ENCODE results near the gene ABLIM3. TPM values are rescaled to one million over a fixed set of nuclear protein-coding genes. Genes with fewer than 3 reads are reported as not detected.
A peak's percentile ranks its signal among the peaks of the same experiment; 100 is the strongest.

The ABLIM3 gene
- polyA plus RNA-seq, 1 donor from 2014 or later: 17.7 TPM

- H3K36me3 ChIP-seq (ENCODE audit: insufficient read depth, low read length): no peaks in the 10 kb centered on the region
- no peaks in the 10 kb centered on the region for H3K27me3 ChIP-seq (ENCODE audit: insufficient read depth, low read depth, low read length)
- no peaks in the 10 kb centered on the region for H3K9me2 ChIP-seq (ENCODE audit: insufficient read depth, low read length)
- H3K4me2 ChIP-seq (ENCODE audit: low read length): no peak overlapping the region
- no peak overlapping the region for H2AFZ ChIP-seq (ENCODE audit: low read depth, low read length)
- H3K9me3 ChIP-seq (ENCODE audit: low read length): no peaks in the 10 kb centered on the region
- peak overlapping the region; percentile 47 for H3K27ac ChIP-seq (ENCODE audit: low read length)
- H3F3A ChIP-seq (ENCODE audit: insufficient read depth, low read length, poor library complexity, severe bottlenecking): no peaks in the 10 kb centered on the region
- H4K20me1 ChIP-seq (ENCODE audit: insufficient read depth): no peaks in the 10 kb centered on the region
- no peaks in the 10 kb centered on the region for H3K79me2 ChIP-seq (replicated peaks; ENCODE audit: insufficient read depth, low read length)
- TF ChIP-seq EP300 (conservative IDR thresholded peaks at IDR 0.05; ENCODE audit: poor library complexity, severe bottlenecking): no peak
- TF ChIP-seq CTCF (IDR thresholded peaks at IDR 0.05; ENCODE audit: poor library complexity, severe bottlenecking): no peak
- no peak for TF ChIP-seq RAD21 (conservative IDR thresholded peaks at IDR 0.05)
- TF ChIP-seq EZH2 (IDR thresholded peaks at IDR 0.05; ENCODE audit: borderline replicate concordance, insufficient read depth, low read length, poor library complexity, severe bottlenecking): no peak
- H3K4me3 ChIP-seq (ENCODE audit: low read length): peak overlapping the region; percentile 30
- peak overlapping the region; percentile 15 for H3K9ac ChIP-seq (ENCODE audit: low read length)
Measured at GRCh38 chr5:149153193-149153750, 12.0 kb downstream of the ABLIM3 start.

GRCh38 chr5:149153751-149154610 is 12.7 kb downstream of the ABLIM3 start:
- H2AFZ ChIP-seq (ENCODE audit: low read depth, low read length): no peak overlapping the region
- peak overlapping the region; percentile 15 for H3K9ac ChIP-seq (ENCODE audit: low read length)
- peak overlapping the region; percentile 47 for H3K27ac ChIP-seq (ENCODE audit: low read length)

More at GRCh38 chr5:149153751-149154610, 12.7 kb downstream of the ABLIM3 start:
- Histone ChIP-seq H3K27me3 (ENCODE audit: insufficient read depth, low read depth, low read length) (no peaks in the 10 kb centered on the region), H3K36me3 (ENCODE audit: insufficient read depth, low read length) (no peaks in the 10 kb centered on the region), H4K20me1 (ENCODE audit: insufficient read depth) (no peaks in the 10 kb centered on the region), H3K79me2 (replicated peaks; ENCODE audit: insufficient read depth, low read length) (no peaks in the 10 kb centered on the region), H3K9me3 (ENCODE audit: low read length) (no peaks in the 10 kb centered on the region), H3K4me2 (ENCODE audit: low read length) (peak overlapping the region; percentile 15), H3F3A (ENCODE audit: insufficient read depth, low read length, poor library complexity, severe bottlenecking) (no peaks in the 10 kb centered on the region), H3K9me2 (ENCODE audit: insufficient read depth, low read length) (no peaks in the 10 kb centered on the region), H3K4me3 (ENCODE audit: low read length) (peak overlapping the region; percentile 30)
- TF ChIP-seq CTCF (IDR thresholded peaks at IDR 0.05; ENCODE audit: poor library complexity, severe bottlenecking) (no peak), TAF1 (IDR thresholded peaks at IDR 0.05; ENCODE audit: low read depth) (no peak), POLR2AphosphoS5 (IDR thresholded peaks at IDR 0.05) (peak; percentile 64), RAD21 (conservative IDR thresholded peaks at IDR 0.05) (peak; percentile 14), EP300 (conservative IDR thresholded peaks at IDR 0.05; ENCODE audit: poor library complexity, severe bottlenecking) (peak; percentile 50), MXI1 (conservative IDR thresholded peaks at IDR 0.05; ENCODE audit: poor library complexity, severe bottlenecking) (peak; percentile 15), SMC3 (conservative IDR thresholded peaks at IDR 0.05; ENCODE audit: poor library complexity) (no peak), EZH2 (IDR thresholded peaks at IDR 0.05; ENCODE audit: borderline replicate concordance, insufficient read depth, low read length, poor library complexity, severe bottlenecking) (no peak), REST (IDR thresholded peaks at IDR 0.05; ENCODE audit: borderline replicate concordance) (peak; percentile 25)
